ENCODE measurements around the gene HOXA1.

- TF ChIP-seq POLR2A (IDR thresholded peaks at IDR 0.05) (no peak), CTCF (IDR thresholded peaks at IDR 0.05) (no peak), POLR2AphosphoS5 (IDR thresholded peaks at IDR 0.05) (no peak)
Measured at GRCh38 chr7:27138985-27139333, 43.2 kb upstream of the HOXA1 start.

All from breast epithelium (tissue), 3 donors.